Mucosa of stomach (tissue), 1 donor: Measurements from ENCODE around the gene UBASH3A.

ENCODE experiments used
- H3K27me3 ChIP-seq: one replicate; pipeline ENCODE4 v1.7.0; 2013; ENCODE audit warnings: mild to moderate bottlenecking, low read length; ENCODE audit not compliant: control insufficient read depth, insufficient read depth
- H3K36me3 ChIP-seq: one replicate; pipeline ENCODE4 v1.7.0; 2013; ENCODE audit warnings: low read length; ENCODE audit not compliant: control insufficient read depth, insufficient read depth
- H3K4me1 ChIP-seq: one replicate; pipeline ENCODE4 v1.7.0; 2013; ENCODE audit warnings: mild to moderate bottlenecking, low read length; ENCODE audit not compliant: control insufficient read depth, insufficient read depth
- H3K4me3 ChIP-seq: one replicate; pipeline ENCODE4 v1.7.0; 2013; ENCODE audit warnings: low read length
- H3K9ac ChIP-seq: one replicate; pipeline ENCODE4 v1.7.0; 2013; ENCODE audit warnings: mild to moderate bottlenecking, low read length, moderate library complexity
- H3K9me3 ChIP-seq: one replicate; pipeline ENCODE4 v1.7.0; 2013; ENCODE audit warnings: mild to moderate bottlenecking, low read length, moderate library complexity; ENCODE audit not compliant: control insufficient read depth
- donor health status: Pancreatic carcinoma.

The UBASH3A gene

GRCh38 chr21:42430521-42430920 lies 26.8 kb downstream of the UBASH3A start:
- no peak overlapping the region for H3K9ac ChIP-seq
- no peaks in the 10 kb centered on the region for H3K36me3 ChIP-seq
- no peaks in the 10 kb centered on the region for H3K9me3 ChIP-seq

GRCh38 chr21:42431196-42431595 lies 27.5 kb downstream of the UBASH3A start:
- Histone ChIP-seq H3K4me3 (no peak overlapping the region), H3K27me3 (peaks cover 3% of the 10 kb centered on the region), H3K9me3 (no peaks in the 10 kb centered on the region), H3K36me3 (no peaks in the 10 kb centered on the region), H3K4me1 (peaks cover 34% of the 10 kb centered on the region), H3K9ac (no peak overlapping the region)

More at GRCh38 chr21:42430521-42430920, 26.8 kb downstream of the UBASH3A start:
- peaks cover 34% of the 10 kb centered on the region for H3K4me1 ChIP-seq
- peaks cover 3% of the 10 kb centered on the region for H3K27me3 ChIP-seq
- H3K4me3 ChIP-seq, result no peak overlapping the region

GRCh38 chr21:42432695-42433094 lies 29.0 kb downstream of the UBASH3A start:
- H3K9me3 ChIP-seq, result no peaks in the 10 kb centered on the region
- H3K27me3 ChIP-seq, result no peaks in the 10 kb centered on the region
- H3K4me3 ChIP-seq, result no peak overlapping the region
- peaks cover 23% of the 10 kb centered on the region for H3K4me1 ChIP-seq
- no peaks in the 10 kb centered on the region for H3K36me3 ChIP-seq
- H3K9ac ChIP-seq, result no peak overlapping the region

GRCh38 chr21:42433946-42434551 lies 30.3 kb downstream of the UBASH3A start:
- no peaks in the 10 kb centered on the region for H3K9me3 ChIP-seq
- no peaks in the 10 kb centered on the region for H3K27me3 ChIP-seq
- peaks cover 23% of the 10 kb centered on the region for H3K4me1 ChIP-seq
- peak overlapping the region; percentile 3 for H3K9ac ChIP-seq
- H3K36me3 ChIP-seq, result no peaks in the 10 kb centered on the region
- no peak overlapping the region for H3K4me3 ChIP-seq

GRCh38 chr21:42434884-42435283 lies 31.2 kb downstream of the UBASH3A start:
- H3K27me3 ChIP-seq, result no peaks in the 10 kb centered on the region
- peaks cover 23% of the 10 kb centered on the region for H3K4me1 ChIP-seq
- no peaks in the 10 kb centered on the region for H3K36me3 ChIP-seq
- no peak overlapping the region for H3K4me3 ChIP-seq
- no peak overlapping the region for H3K9ac ChIP-seq
- H3K9me3 ChIP-seq, result no peaks in the 10 kb centered on the region

- Histone ChIP-seq H3K4me1 (peaks cover 23% of the 10 kb centered on the region), H3K4me3 (no peak overlapping the region), H3K27me3 (no peaks in the 10 kb centered on the region), H3K9ac (no peak overlapping the region), H3K36me3 (no peaks in the 10 kb centered on the region), H3K9me3 (no peaks in the 10 kb centered on the region)
Measured at GRCh38 chr21:42435401-42435800, 31.7 kb downstream of the UBASH3A start.

- H3K36me3 ChIP-seq, result no peaks in the 10 kb centered on the region
- H3K9me3 ChIP-seq, result no peaks in the 10 kb centered on the region
- H3K27me3 ChIP-seq, result no peaks in the 10 kb centered on the region
- peaks cover 23% of the 10 kb centered on the region for H3K4me1 ChIP-seq
- no peak overlapping the region for H3K9ac ChIP-seq
- H3K4me3 ChIP-seq, result no peak overlapping the region
Measured at GRCh38 chr21:42435833-42436232, 32.1 kb downstream of the UBASH3A start.

GRCh38 chr21:42436914-42437313 lies 33.2 kb downstream of the UBASH3A start:
- H3K36me3 ChIP-seq, result no peaks in the 10 kb centered on the region
- peaks cover 23% of the 10 kb centered on the region for H3K4me1 ChIP-seq
- no peak overlapping the region for H3K9ac ChIP-seq
- no peaks in the 10 kb centered on the region for H3K27me3 ChIP-seq
- H3K4me3 ChIP-seq, result no peak overlapping the region
- H3K9me3 ChIP-seq, result no peaks in the 10 kb centered on the region

- Histone ChIP-seq H3K9ac (no peak overlapping the region), H3K36me3 (no peaks in the 10 kb centered on the region), H3K9me3 (no peaks in the 10 kb centered on the region), H3K27me3 (no peaks in the 10 kb centered on the region), H3K4me1 (peaks cover 23% of the 10 kb centered on the region), H3K4me3 (no peak overlapping the region)
Measured at GRCh38 chr21:42437786-42438185, 34.1 kb downstream of the UBASH3A start.

GRCh38 chr21:42438316-42439205 lies 34.9 kb downstream of the UBASH3A start:
- no peaks in the 10 kb centered on the region for H3K27me3 ChIP-seq
- H3K9ac ChIP-seq, result no peak overlapping the region
- H3K9me3 ChIP-seq, result no peaks in the 10 kb centered on the region
- no peaks in the 10 kb centered on the region for H3K36me3 ChIP-seq
- H3K4me1 ChIP-seq, result peaks cover 18% of the 10 kb centered on the region
- H3K4me3 ChIP-seq, result no peak overlapping the region

- Histone ChIP-seq H3K4me1 (peaks cover 8% of the 10 kb centered on the region), H3K27me3 (no peaks in the 10 kb centered on the region), H3K4me3 (no peak overlapping the region), H3K9ac (no peak overlapping the region), H3K36me3 (no peaks in the 10 kb centered on the region), H3K9me3 (no peaks in the 10 kb centered on the region)
Measured at GRCh38 chr21:42439284-42440186, 35.8 kb downstream of the UBASH3A start.
